Caco-2 (cell line): ENCODE measurements around the gene FXYD5. TPM values are rescaled to one million over a fixed set of nuclear protein-coding genes. Genes with fewer than 3 reads are reported as not detected.

Experiments
- BruUV-seq: library from RNA; stranded (reverse); fragments of 400-500 nt; replicated peaks from 2 replicates; lab custom pipeline; 2021; lab: Mats Ljungman, UMichigan
- CTCF ChIA-PET: fragments of 300-600 bp; sonication (Branson Sonifier 250); formaldehyde crosslinking; loops from one replicate; lab custom pipeline; 2022; ENCODE audit warnings: antibody characterized with exemption; lab: Charles Lee
- POLR2A ChIA-PET: fragments of 300-600 bp; sonication (Branson Sonifier 250); formaldehyde crosslinking; loops from one replicate; lab custom pipeline; 2022; ENCODE audit warnings: antibody characterized with exemption; lab: Charles Lee
- DNase-seq, 2 experiments: peaks; one replicate each; pipeline versions ENCODE4 v3.0.0 to v3.0.0-alpha.2; 2020 to 2022
- H3K27me3 ChIP-seq: replicated peaks from 2 replicates; pipeline ENCODE4 v1.6.0; 2011; ENCODE audit warnings: low read length; ENCODE audit not compliant: control insufficient read depth, insufficient read depth
- H3K36me3 ChIP-seq: 2 replicates; pipeline ENCODE4 v1.5.1; 2011; ENCODE audit warnings: low read length; ENCODE audit not compliant: control insufficient read depth, insufficient read depth
- H3K4me1 ChIP-seq: fragments of 250-450 bp; sonication (Bioruptor Pico); 2 replicates; pipeline ENCODE4 v1.5.1; 2020; ENCODE audit warnings: mild to moderate bottlenecking
- H3K4me3 ChIP-seq: 2 replicates; pipeline ENCODE4 v1.5.1; 2011; ENCODE audit warnings: low read depth, mild to moderate bottlenecking, control low read depth, low read length
- H3K9me3 ChIP-seq: fragments of 250-450 bp; sonication (Bioruptor Pico); 2 replicates; pipeline ENCODE4 v1.5.1; 2020; ENCODE audit warnings: mild to moderate bottlenecking, moderate library complexity
- H3K27ac Mint-ChIP-seq: one replicate; pipeline ENCODE4 v1.8.0; 2022; ENCODE audit warnings: mixed read lengths; ENCODE audit not compliant: unreplicated experiment
- H3K27me3 Mint-ChIP-seq: one replicate; pipeline ENCODE4 v1.8.0; 2022; ENCODE audit warnings: mixed read lengths; ENCODE audit not compliant: insufficient read depth, unreplicated experiment
- H3K36me3 Mint-ChIP-seq: one replicate; pipeline ENCODE4 v1.8.0; 2022; ENCODE audit warnings: mild to moderate bottlenecking, mixed read lengths; ENCODE audit not compliant: insufficient read depth, unreplicated experiment
- H3K4me1 Mint-ChIP-seq: one replicate; pipeline ENCODE4 v1.8.0; 2022; ENCODE audit warnings: low read depth, mixed read lengths; ENCODE audit not compliant: unreplicated experiment
- H3K4me3 Mint-ChIP-seq: one replicate; pipeline ENCODE4 v1.8.0; 2022; ENCODE audit warnings: mild to moderate bottlenecking, moderate library complexity, mixed read lengths; ENCODE audit not compliant: unreplicated experiment
- H3K9me3 Mint-ChIP-seq: one replicate; pipeline ENCODE4 v1.8.0; 2022; ENCODE audit warnings: mixed read lengths; ENCODE audit not compliant: unreplicated experiment
- CTCF ChIP-seq, 2 experiments: fragments of 200-600 bp in 1 of 2; IDR thresholded peaks; 1 replicate in 1 of 2; 2 replicates in 1 of 2; pipeline versions ENCODE4 v1.5.1 to v1.8.0; 2011 to 2022; ENCODE audit warnings: antibody characterized with exemption in 1 of 2, control low read depth in 1 of 2, inconsistent platforms in 1 of 2, low read depth in 1 of 2, low read length in 1 of 2, mild to moderate bottlenecking in 1 of 2, moderate library complexity in 1 of 2; ENCODE audit not compliant: insufficient read depth in 1 of 2, severe bottlenecking in 1 of 2, unreplicated experiment in 1 of 2
- intact Hi-C: fragments of 100-400 bp; cut with micrococcal nuclease; formaldehyde crosslinking; loops from one replicate; pipeline ENCODE4 v1.10.0; 2022; ENCODE audit not compliant: unreplicated experiment
- total RNA-seq: library from RNA; stranded (reverse); gene quantifications from 2 replicates; pipeline ENCODE4 v1.2.3, GENCODE V29; 2022

The FXYD5 gene
- total RNA-seq, 1 experiment from 2014 or later, result 20.4 TPM

DNA sequence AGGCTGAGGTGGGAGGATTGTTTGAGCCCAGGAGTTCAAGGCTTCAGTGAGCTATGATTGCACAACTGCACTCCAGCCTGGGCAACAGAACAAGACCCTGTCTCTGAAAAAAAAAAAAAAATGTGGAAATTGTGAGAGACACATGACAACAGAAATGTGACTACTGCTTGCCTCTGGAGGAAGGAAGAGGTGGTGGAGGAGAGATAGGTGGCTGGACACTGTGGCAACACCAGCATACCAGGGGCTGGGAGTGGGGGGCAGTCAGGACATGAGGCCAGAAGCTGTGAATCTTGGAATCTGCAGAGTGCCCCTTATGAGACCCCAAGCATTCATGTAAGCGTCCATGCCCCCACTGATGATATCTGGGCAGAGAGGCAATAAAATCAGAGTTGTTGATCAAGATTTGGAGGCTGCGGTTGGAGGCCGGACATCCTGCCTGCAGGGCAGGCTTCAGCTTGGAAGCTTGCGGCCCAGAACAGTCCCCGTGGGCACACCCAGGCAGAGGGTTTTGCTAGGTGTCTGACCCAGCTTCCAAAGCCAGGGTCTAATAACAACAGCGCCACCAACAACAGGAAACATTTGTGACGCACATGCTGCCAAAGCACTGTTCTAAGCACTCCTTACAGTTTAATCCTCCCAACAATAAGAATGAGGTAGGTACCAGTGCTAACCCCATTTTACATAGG, 57.2 kb downstream of the FXYD5 start:
- no peak overlapping the region for H3K4me3 Mint-ChIP-seq

GRCh38 chr19:35212241-35212640, 57.7 kb downstream of the FXYD5 start:
- DNase-seq, result peak in 1 of 2 experiments; percentile 7
- intact Hi-C loops, result no loop called here
- H3K9me3 ChIP-seq, result peaks cover 5% of the 10 kb centered on the region; the same call in 1 of the 2 replicates
- Mint-ChIP-seq H3K27ac (no peak overlapping the region), H3K27me3 (no peaks in the 10 kb centered on the region), H3K4me1 (no peaks in the 10 kb centered on the region), H3K9me3 (peaks cover 4% of the 10 kb centered on the region), H3K4me3 (no peak overlapping the region), H3K36me3 (no peaks in the 10 kb centered on the region)
- TF ChIP-seq CTCF (IDR thresholded peaks at IDR 0.05; ENCODE audit: insufficient read depth in 1 of 2, low read depth in 1 of 2, low read length in 1 of 2, severe bottlenecking in 1 of 2, unreplicated experiment in 1 of 2), result no peak
- no peak overlapping the region for H3K4me3 ChIP-seq
- H3K36me3 ChIP-seq, result no peaks in the 10 kb centered on the region
- no TSS peak for BruUV-seq
- no peaks in the 10 kb centered on the region; the same call in 1 of the 2 replicates for H3K4me1 ChIP-seq
- POLR2A ChIA-PET, result no interaction called here
- H3K27me3 ChIP-seq, result no peaks in the 10 kb centered on the region; the same call in 1 of the 2 replicates
- CTCF ChIA-PET, result no interaction called here

More for the DNA sequence above, 57.2 kb downstream of the FXYD5 start:
- H3K27ac Mint-ChIP-seq, result no peak overlapping the region
- Histone ChIP-seq H3K9me3 (peaks cover under 1% of the 10 kb centered on the region; the same call in 1 of the 2 replicates), H3K4me1 (no peaks in the 10 kb centered on the region; the same call in 1 of the 2 replicates), H3K27me3 (no peaks in the 10 kb centered on the region; the same call in 1 of the 2 replicates), H3K36me3 (no peaks in the 10 kb centered on the region), H3K4me3 (no peak overlapping the region)
- peak in 1 of 2 experiments; percentile 17 for DNase-seq
- no peaks in the 10 kb centered on the region for H3K9me3 Mint-ChIP-seq
- ChIA-PET POLR2A (no interaction called here), CTCF (no interaction called here)
- no peaks in the 10 kb centered on the region for H3K27me3 Mint-ChIP-seq
- no peaks in the 10 kb centered on the region for H3K36me3 Mint-ChIP-seq
- H3K4me1 Mint-ChIP-seq, result no peaks in the 10 kb centered on the region
- TF ChIP-seq CTCF (IDR thresholded peaks at IDR 0.05; ENCODE audit: insufficient read depth in 1 of 2, low read depth in 1 of 2, low read length in 1 of 2, severe bottlenecking in 1 of 2, unreplicated experiment in 1 of 2), result no peak
- intact Hi-C loops, result no loop called here
- no TSS peak for BruUV-seq

DNA sequence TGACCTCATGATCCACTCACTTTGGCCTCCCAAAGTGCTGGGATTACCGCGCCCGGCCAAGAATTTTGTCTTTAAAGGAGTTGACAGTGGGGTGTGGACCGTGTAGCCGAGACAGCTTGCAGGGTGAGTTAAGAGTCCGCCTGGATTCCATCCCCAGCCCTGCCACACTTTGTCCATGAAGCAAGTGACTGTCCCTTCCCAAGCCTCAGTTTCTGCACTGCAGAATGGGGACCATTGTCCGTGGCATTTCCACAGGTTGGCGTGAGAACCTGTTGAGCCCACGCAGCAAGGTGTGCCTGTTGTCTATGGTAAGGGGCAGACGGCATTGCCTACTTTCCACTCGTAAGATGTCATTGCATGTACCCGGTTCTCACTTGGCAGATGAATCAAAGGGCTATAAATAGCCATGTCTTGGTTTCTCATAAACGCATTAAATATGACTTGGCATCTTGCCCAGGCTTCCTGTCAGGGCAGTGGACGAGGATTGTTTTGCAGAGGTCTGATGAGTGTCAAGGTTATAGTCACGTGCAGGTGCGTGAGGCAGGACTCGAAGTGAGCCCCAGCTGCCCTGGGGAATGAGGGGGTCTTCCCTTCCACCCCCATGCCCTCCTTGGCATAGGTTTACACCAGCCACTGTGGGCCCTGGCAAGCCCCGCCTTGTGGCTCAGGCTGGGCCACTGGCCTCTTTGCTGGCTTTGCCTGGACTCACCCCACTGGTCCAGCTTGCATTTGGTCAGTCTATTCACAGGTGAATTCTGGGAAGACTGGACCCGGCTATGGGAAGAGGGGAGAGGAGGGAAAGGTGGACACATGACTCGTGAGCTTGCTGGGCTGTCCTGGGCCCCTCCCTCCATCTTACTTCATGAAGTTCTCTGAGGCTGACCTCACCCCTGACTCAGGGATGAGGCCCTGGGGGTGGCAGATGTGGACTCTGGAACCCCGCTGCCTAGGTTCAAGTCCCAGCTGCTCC, 59.4 kb downstream of the FXYD5 start:
- H3K27me3 Mint-ChIP-seq, result no peaks in the 10 kb centered on the region
- no TSS peak for BruUV-seq
- H3K4me3 Mint-ChIP-seq, result no peak overlapping the region
- H3K4me1 Mint-ChIP-seq, result no peaks in the 10 kb centered on the region
- Histone ChIP-seq H3K4me1 (no peaks in the 10 kb centered on the region; the same call in 1 of the 2 replicates), H3K4me3 (no peak overlapping the region), H3K36me3 (no peaks in the 10 kb centered on the region), H3K27me3 (no peaks in the 10 kb centered on the region; the same call in 1 of the 2 replicates), H3K9me3 (peaks cover 7% of the 10 kb centered on the region; the same call in 1 of the 2 replicates)
- H3K27ac Mint-ChIP-seq, result no peak overlapping the region
- DNase-seq, result no peak
- intact Hi-C loops, result no loop called here
- H3K9me3 Mint-ChIP-seq, result peaks cover 9% of the 10 kb centered on the region
- no peak for TF ChIP-seq CTCF (IDR thresholded peaks at IDR 0.05; ENCODE audit: insufficient read depth in 1 of 2, low read depth in 1 of 2, low read length in 1 of 2, severe bottlenecking in 1 of 2, unreplicated experiment in 1 of 2)
- ChIA-PET CTCF (no interaction called here), POLR2A (no interaction called here)
- H3K36me3 Mint-ChIP-seq, result no peaks in the 10 kb centered on the region
